Measurements from ENCODE around the gene ANO10.

ANO10 gene

DNA sequence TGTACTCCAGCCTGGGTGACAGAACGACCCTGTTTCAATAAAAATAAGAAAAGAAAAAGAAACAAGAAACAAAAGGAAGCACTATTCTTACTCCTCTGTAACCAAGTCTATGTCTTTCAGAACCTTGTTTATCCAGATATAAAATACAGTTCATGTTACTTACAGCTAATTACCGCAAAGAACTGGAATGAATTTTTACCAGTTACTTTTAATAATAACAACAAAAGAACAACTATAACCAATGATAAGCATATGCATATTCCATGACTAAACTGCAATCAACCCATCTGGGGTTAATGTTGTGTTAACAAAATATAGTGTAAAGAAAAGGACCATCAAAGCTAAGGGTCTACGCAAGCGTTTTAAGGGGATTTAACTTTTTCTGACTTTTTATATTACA lies 212.3 kb downstream of the ANO10 start:
- no peak overlapping the region for H3K27ac ChIP-seq (ENCODE audit: low read length)
- DNase-seq (no peak), ATAC-seq (ENCODE audit: insufficient read depth, low read depth) (no peak)
- H3K79me2 ChIP-seq (ENCODE audit: insufficient read depth, low read length), result no peaks in the 10 kb centered on the region
- no peaks in the 10 kb centered on the region for H3K4me1 ChIP-seq (ENCODE audit: insufficient read depth, low read length)
- no peak for TF ChIP-seq EZH2 (IDR thresholded peaks at IDR 0.05; ENCODE audit: borderline replicate concordance, low read depth, low read length, severe bottlenecking)
- TF ChIP-seq, protein P1, sequence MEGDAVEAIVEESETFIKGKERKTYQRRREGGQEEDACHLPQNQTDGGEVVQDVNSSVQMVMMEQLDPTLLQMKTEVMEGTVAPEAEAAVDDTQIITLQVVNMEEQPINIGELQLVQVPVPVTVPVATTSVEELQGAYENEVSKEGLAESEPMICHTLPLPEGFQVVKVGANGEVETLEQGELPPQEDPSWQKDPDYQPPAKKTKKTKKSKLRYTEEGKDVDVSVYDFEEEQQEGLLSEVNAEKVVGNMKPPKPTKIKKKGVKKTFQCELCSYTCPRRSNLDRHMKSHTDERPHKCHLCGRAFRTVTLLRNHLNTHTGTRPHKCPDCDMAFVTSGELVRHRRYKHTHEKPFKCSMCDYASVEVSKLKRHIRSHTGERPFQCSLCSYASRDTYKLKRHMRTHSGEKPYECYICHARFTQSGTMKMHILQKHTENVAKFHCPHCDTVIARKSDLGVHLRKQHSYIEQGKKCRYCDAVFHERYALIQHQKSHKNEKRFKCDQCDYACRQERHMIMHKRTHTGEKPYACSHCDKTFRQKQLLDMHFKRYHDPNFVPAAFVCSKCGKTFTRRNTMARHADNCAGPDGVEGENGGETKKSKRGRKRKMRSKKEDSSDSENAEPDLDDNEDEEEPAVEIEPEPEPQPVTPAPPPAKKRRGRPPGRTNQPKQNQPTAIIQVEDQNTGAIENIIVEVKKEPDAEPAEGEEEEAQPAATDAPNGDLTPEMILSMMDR (IDR thresholded peaks at IDR 0.05; ENCODE audit: borderline replicate concordance, extremely low read depth, low read length, poor library complexity, severe bottlenecking), result no peak
- H3K9ac ChIP-seq (ENCODE audit: low read depth, low read length), result no peak overlapping the region
- H3K27me3 ChIP-seq (ENCODE audit: insufficient read depth, low read length, poor library complexity), result no peaks in the 10 kb centered on the region
- no peak overlapping the region for H3K4me2 ChIP-seq (ENCODE audit: insufficient read depth, low read length)
- no peaks in the 10 kb centered on the region for H3K9me3 ChIP-seq (ENCODE audit: insufficient read depth, low read length, severe bottlenecking)
- no peak overlapping the region for H2AFZ ChIP-seq (ENCODE audit: low read depth, low read length)
- no peaks in the 10 kb centered on the region for H4K20me1 ChIP-seq (ENCODE audit: insufficient read depth, low read length)
- H3K4me3 ChIP-seq (ENCODE audit: low read depth in 1 of 2, low read length in 2 of 2), result no peak overlapping the region
- no peaks in the 10 kb centered on the region for H3K36me3 ChIP-seq (ENCODE audit: insufficient read depth, low read length)

DNA sequence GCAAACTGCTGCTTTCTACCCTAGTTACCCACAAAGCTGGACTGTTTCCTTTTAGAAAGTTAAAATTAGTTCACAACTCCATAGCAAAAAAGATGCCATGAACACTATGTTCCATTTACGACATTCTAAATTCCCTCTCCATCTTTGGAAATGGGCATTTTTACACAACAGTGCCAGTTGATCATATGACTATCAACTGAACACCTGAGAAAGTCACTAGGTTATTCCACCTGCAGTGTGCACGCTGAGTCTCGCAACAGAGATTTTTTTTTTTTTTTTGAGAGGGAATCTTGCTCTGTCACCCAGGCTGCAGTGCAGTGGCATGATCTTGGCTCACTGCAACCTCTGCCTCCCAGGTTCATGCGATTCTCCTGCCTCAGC lies 215.2 kb downstream of the ANO10 start:
- H3K27me3 ChIP-seq (ENCODE audit: insufficient read depth, low read length, poor library complexity), result no peaks in the 10 kb centered on the region
- H4K20me1 ChIP-seq (ENCODE audit: insufficient read depth, low read length), result no peaks in the 10 kb centered on the region
- H3K79me2 ChIP-seq (ENCODE audit: insufficient read depth, low read length), result no peaks in the 10 kb centered on the region
- DNase-seq (no peak), ATAC-seq (ENCODE audit: insufficient read depth, low read depth) (no peak)
- no peak overlapping the region for H3K9ac ChIP-seq (ENCODE audit: low read depth, low read length)
- TF ChIP-seq, protein P1 (IDR thresholded peaks at IDR 0.05; ENCODE audit: borderline replicate concordance, extremely low read depth, low read length, poor library complexity, severe bottlenecking), result no peak
- no peak for TF ChIP-seq EZH2 (IDR thresholded peaks at IDR 0.05; ENCODE audit: borderline replicate concordance, low read depth, low read length, severe bottlenecking)
- no peak overlapping the region for H3K4me2 ChIP-seq (ENCODE audit: insufficient read depth, low read length)
- no peak overlapping the region for H2AFZ ChIP-seq (ENCODE audit: low read depth, low read length)
- no peak overlapping the region for H3K27ac ChIP-seq (ENCODE audit: low read length)
- H3K36me3 ChIP-seq (ENCODE audit: insufficient read depth, low read length), result no peaks in the 10 kb centered on the region
- H3K4me3 ChIP-seq (ENCODE audit: low read depth in 1 of 2, low read length in 2 of 2), result no peak overlapping the region
- no peaks in the 10 kb centered on the region for H3K4me1 ChIP-seq (ENCODE audit: insufficient read depth, low read length)
- H3K9me3 ChIP-seq (ENCODE audit: insufficient read depth, low read length, severe bottlenecking), result no peaks in the 10 kb centered on the region

DNA sequence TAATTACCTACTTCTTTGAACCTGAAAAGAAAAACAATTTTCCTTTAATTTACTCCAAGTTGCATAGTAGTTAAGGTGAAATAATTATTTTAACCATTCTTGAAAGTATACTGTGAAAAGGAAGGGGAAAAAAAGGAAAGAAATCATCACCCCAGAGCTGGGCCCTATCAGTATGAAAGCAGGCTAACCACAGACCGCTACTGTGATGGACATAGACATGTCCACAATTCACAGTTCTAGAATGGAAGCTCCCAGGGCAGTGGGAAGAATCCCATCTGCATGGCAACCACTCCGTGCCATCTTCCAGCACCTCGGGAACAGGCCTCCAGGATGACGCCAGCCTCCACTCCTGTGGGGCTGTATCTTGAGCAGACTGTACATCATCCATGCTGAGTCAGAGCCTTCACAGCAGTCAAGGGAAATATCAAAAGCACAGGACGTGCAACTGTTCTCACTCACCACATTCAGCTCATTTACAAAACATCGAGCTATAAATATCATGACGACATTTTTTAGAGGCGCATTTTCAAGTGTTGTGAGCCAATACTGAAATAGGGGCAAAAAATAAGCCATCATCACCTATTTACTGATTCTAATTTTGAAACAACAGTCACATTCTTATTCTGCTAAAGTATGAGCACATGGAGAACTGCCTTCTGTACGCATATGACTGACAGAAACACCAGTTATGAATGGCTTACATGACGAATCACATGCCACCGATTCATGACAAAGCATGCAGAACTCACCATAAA lies 215.7 kb downstream of the ANO10 start:
- Histone ChIP-seq H3K4me2 (ENCODE audit: insufficient read depth, low read length) (no peak overlapping the region), H3K27me3 (ENCODE audit: insufficient read depth, low read length, poor library complexity) (no peaks in the 10 kb centered on the region), H3K36me3 (ENCODE audit: insufficient read depth, low read length) (no peaks in the 10 kb centered on the region), H4K20me1 (ENCODE audit: insufficient read depth, low read length) (no peaks in the 10 kb centered on the region), H3K9me3 (ENCODE audit: insufficient read depth, low read length, severe bottlenecking) (no peaks in the 10 kb centered on the region), H3K4me3 (ENCODE audit: low read depth in 1 of 2, low read length in 2 of 2) (no peak overlapping the region), H3K79me2 (ENCODE audit: insufficient read depth, low read length) (no peaks in the 10 kb centered on the region), H3K27ac (ENCODE audit: low read length) (no peak overlapping the region), H3K4me1 (ENCODE audit: insufficient read depth, low read length) (no peaks in the 10 kb centered on the region), H2AFZ (ENCODE audit: low read depth, low read length) (no peak overlapping the region), H3K9ac (ENCODE audit: low read depth, low read length) (no peak overlapping the region)
- TF ChIP-seq, protein P1 (IDR thresholded peaks at IDR 0.05; ENCODE audit: borderline replicate concordance, extremely low read depth, low read length, poor library complexity, severe bottlenecking), result no peak
- no peak for TF ChIP-seq EZH2 (IDR thresholded peaks at IDR 0.05; ENCODE audit: borderline replicate concordance, low read depth, low read length, severe bottlenecking)
- ATAC-seq (ENCODE audit: insufficient read depth, low read depth) (no peak), DNase-seq (no peak)

Measured in DND-41 (cell line).